ENCODE data around the gene DAGLB. TPM values are rescaled to one million over a fixed set of nuclear protein-coding genes. Genes with fewer than 3 reads are reported as not detected.
"Not testable (repeated sequence)": the region's sequence is repeated elsewhere in the genome, so short reads cannot be mapped to it uniquely, and the experiment has no call there.

DAGLB gene
- polyA plus RNA-seq, 3 donors: 15.2 to 47.0 (median 16.4) TPM

GRCh38 chr7:6399351-6399750 is 48.4 kb downstream of the DAGLB start:
- H3K27ac Mint-ChIP-seq: peak overlapping the region in 6 of 7 donors; percentile 59 to 90 (median 75)

GRCh38 chr7:6398943-6399342 is 48.8 kb downstream of the DAGLB start:
- intact Hi-C loops (cut with micrococcal nuclease): loop anchor here in 1 of 2 donors (5.0 kb wide), 1 partner anchor 47 kb away; no protein-coding TSS in a partner anchor
- no peak for DNase-seq
- H3K4me2 ChIP-seq (replicated peaks; ENCODE audit: extremely low read depth, low read length, poor library complexity, severe bottlenecking): no peak overlapping the region
- Mint-ChIP-seq H3K27me3 (ENCODE audit: low read depth in 3 of 3) (peaks cover 0 to 2% (median 1%) of the 10 kb centered on the region in 3 donors), H3K9me3 (no peaks in the 10 kb centered on the region), H3K4me3 (no peak overlapping the region), H3K4me1 (peaks cover 65% of the 10 kb centered on the region), H3K27ac (peak overlapping the region in 4 of 7 donors; percentile 65 to 84 (median 74)), H3K36me3 (peaks cover 60 to 73% of the 10 kb centered on the region in 2 donors)
- H3K36me3 ChIP-seq (replicated peaks in 1 of 2; ENCODE audit: control insufficient read depth in 1 of 2, insufficient read depth in 2 of 2, low read length in 2 of 2): peaks cover 48 to 51% of the 10 kb centered on the region in 2 donors
- H3K79me2 ChIP-seq (ENCODE audit: insufficient read depth, low read length): peaks cover 97% of the 10 kb centered on the region
- no peak overlapping the region for H3K4me3 ChIP-seq (replicated peaks in 1 of 3; ENCODE audit: low read depth in 2 of 3, low read length in 3 of 3)
- peaks cover 99% of the 10 kb centered on the region for H4K20me1 ChIP-seq (ENCODE audit: insufficient read depth, low read length)
- peak overlapping the region; percentile 46 to 83 for H3K27ac ChIP-seq (ENCODE audit: low read depth in 1 of 2, low read length in 2 of 2)
- H3K9ac ChIP-seq (ENCODE audit: insufficient read depth, low read length, poor library complexity, severe bottlenecking): no peak overlapping the region
- H2AFZ ChIP-seq (ENCODE audit: insufficient read depth, low read depth, low read length, poor library complexity, severe bottlenecking): no peak overlapping the region
- no peak for TF ChIP-seq CTCF (IDR thresholded peaks at IDR 0.05)
- no peaks in the 10 kb centered on the region for H3K9me3 ChIP-seq (replicated peaks in 1 of 2; ENCODE audit: control insufficient read depth in 1 of 2, insufficient read depth in 1 of 2, low read length in 2 of 2)
- H3K4me1 ChIP-seq (ENCODE audit: control insufficient read depth in 1 of 2, insufficient read depth in 2 of 2, low read length in 2 of 2): peaks cover 61 to 65% of the 10 kb centered on the region in 2 donors
- WGBS (ENCODE audit: insufficient coverage): 96% methylated on average over 10 of the region's 12 CpGs
- no peaks in the 10 kb centered on the region for H3K27me3 ChIP-seq (ENCODE audit: control insufficient read depth in 2 of 2, insufficient read depth in 2 of 2, low read length in 2 of 2)

More at GRCh38 chr7:6399351-6399750, 48.4 kb downstream of the DAGLB start:
- Histone ChIP-seq H3K27me3 (ENCODE audit: control insufficient read depth in 2 of 2, insufficient read depth in 2 of 2, low read length in 2 of 2) (no peaks in the 10 kb centered on the region), H3K4me3 (replicated peaks in 1 of 3; ENCODE audit: low read depth in 2 of 3, low read length in 3 of 3) (peak overlapping the region in 1 of 3 experiments; percentile 32), H3K27ac (ENCODE audit: low read depth in 1 of 2, low read length in 2 of 2) (peak overlapping the region; percentile 46 to 83), H3K4me1 (ENCODE audit: control insufficient read depth in 1 of 2, insufficient read depth in 2 of 2, low read length in 2 of 2) (peaks cover 57 to 61% of the 10 kb centered on the region in 2 donors), H3K36me3 (replicated peaks in 1 of 2; ENCODE audit: control insufficient read depth in 1 of 2, insufficient read depth in 2 of 2, low read length in 2 of 2) (peaks cover 48 to 55% of the 10 kb centered on the region in 2 donors), H4K20me1 (ENCODE audit: insufficient read depth, low read length) (peaks cover 99% of the 10 kb centered on the region), H2AFZ (ENCODE audit: insufficient read depth, low read depth, low read length, poor library complexity, severe bottlenecking) (no peak overlapping the region), H3K79me2 (ENCODE audit: insufficient read depth, low read length) (peaks cover 96% of the 10 kb centered on the region), H3K4me2 (replicated peaks; ENCODE audit: extremely low read depth, low read length, poor library complexity, severe bottlenecking) (no peak overlapping the region), H3K9ac (ENCODE audit: insufficient read depth, low read length, poor library complexity, severe bottlenecking) (no peak overlapping the region), H3K9me3 (replicated peaks in 1 of 2; ENCODE audit: control insufficient read depth in 1 of 2, insufficient read depth in 1 of 2, low read length in 2 of 2) (no peaks in the 10 kb centered on the region)
- Mint-ChIP-seq H3K36me3 (peaks cover 60 to 73% of the 10 kb centered on the region in 2 donors), H3K4me3 (no peak overlapping the region), H3K27me3 (ENCODE audit: low read depth in 3 of 3) (peaks cover 0 to 2% (median 1%) of the 10 kb centered on the region in 3 donors), H3K4me1 (peaks cover 61% of the 10 kb centered on the region), H3K9me3 (no peaks in the 10 kb centered on the region)
- WGBS (ENCODE audit: insufficient coverage): no CpG with 5 or more reads among the region's 8 CpGs
- no peak for TF ChIP-seq CTCF (IDR thresholded peaks at IDR 0.05)
- intact Hi-C loops (cut with micrococcal nuclease): loop anchor here in 1 of 2 donors (5.0 kb wide), 1 partner anchor 47 kb away; no protein-coding TSS in a partner anchor
- no peak for DNase-seq

- H3K9ac ChIP-seq (ENCODE audit: insufficient read depth, low read length, poor library complexity, severe bottlenecking); H3K4me3 ChIP-seq (replicated peaks in 1 of 3; ENCODE audit: low read depth in 2 of 3, low read length in 3 of 3); H3K9me3 ChIP-seq (replicated peaks in 1 of 2; ENCODE audit: control insufficient read depth in 1 of 2, insufficient read depth in 1 of 2, low read length in 2 of 2); H3K9me3 Mint-ChIP-seq; H3K27me3 ChIP-seq (ENCODE audit: control insufficient read depth in 2 of 2, insufficient read depth in 2 of 2, low read length in 2 of 2); H3K4me2 ChIP-seq (replicated peaks; ENCODE audit: extremely low read depth, low read length, poor library complexity, severe bottlenecking); H3K4me3 Mint-ChIP-seq; DNase-seq; H3K27me3 Mint-ChIP-seq (ENCODE audit: low read depth in 3 of 3); H2AFZ ChIP-seq (ENCODE audit: insufficient read depth, low read depth, low read length, poor library complexity, severe bottlenecking): not testable (repeated sequence)
- peak overlapping the region; percentile 20 to 83 for H3K27ac ChIP-seq (ENCODE audit: low read depth in 1 of 2, low read length in 2 of 2)
- H3K4me1 ChIP-seq (ENCODE audit: control insufficient read depth in 1 of 2, insufficient read depth in 2 of 2, low read length in 2 of 2): peaks cover 71 to 75% of the 10 kb centered on the region in 2 donors
- peaks cover 41 to 42% of the 10 kb centered on the region in 2 donors for H3K36me3 ChIP-seq (replicated peaks in 1 of 2; ENCODE audit: control insufficient read depth in 1 of 2, insufficient read depth in 2 of 2, low read length in 2 of 2)
- H3K79me2 ChIP-seq (ENCODE audit: insufficient read depth, low read length): peaks cover 97% of the 10 kb centered on the region
- peaks cover 62 to 76% of the 10 kb centered on the region in 2 donors for H3K36me3 Mint-ChIP-seq
- H3K4me1 Mint-ChIP-seq: peaks cover 75% of the 10 kb centered on the region
- intact Hi-C loops (cut with micrococcal nuclease): loop anchor here in 1 of 2 donors (5.0 kb wide), 1 partner anchor 46 kb away; no protein-coding TSS in a partner anchor
- H3K27ac Mint-ChIP-seq: peak overlapping the region; percentile 31 to 90 (median 66)
- 93% methylated on average over 9 of the region's 15 CpGs for WGBS (ENCODE audit: insufficient coverage)
- H4K20me1 ChIP-seq (ENCODE audit: insufficient read depth, low read length): peaks cover 99% of the 10 kb centered on the region
Measured at GRCh38 chr7:6397759-6398495, 49.8 kb downstream of the DAGLB start.

All from CD14-positive monocyte (primary cell).